ENCODE data around the gene SLAMF7. TPM values are rescaled to one million over a fixed set of nuclear protein-coding genes. Genes with fewer than 3 reads are reported as not detected.
"Not testable (repeated sequence)": the region's sequence is repeated elsewhere in the genome, so short reads cannot be mapped to it uniquely, and the experiment has no call there.

The SLAMF7 gene
- total RNA-seq, 1 donor from 2014 or later, result 0.56 TPM

DNA sequence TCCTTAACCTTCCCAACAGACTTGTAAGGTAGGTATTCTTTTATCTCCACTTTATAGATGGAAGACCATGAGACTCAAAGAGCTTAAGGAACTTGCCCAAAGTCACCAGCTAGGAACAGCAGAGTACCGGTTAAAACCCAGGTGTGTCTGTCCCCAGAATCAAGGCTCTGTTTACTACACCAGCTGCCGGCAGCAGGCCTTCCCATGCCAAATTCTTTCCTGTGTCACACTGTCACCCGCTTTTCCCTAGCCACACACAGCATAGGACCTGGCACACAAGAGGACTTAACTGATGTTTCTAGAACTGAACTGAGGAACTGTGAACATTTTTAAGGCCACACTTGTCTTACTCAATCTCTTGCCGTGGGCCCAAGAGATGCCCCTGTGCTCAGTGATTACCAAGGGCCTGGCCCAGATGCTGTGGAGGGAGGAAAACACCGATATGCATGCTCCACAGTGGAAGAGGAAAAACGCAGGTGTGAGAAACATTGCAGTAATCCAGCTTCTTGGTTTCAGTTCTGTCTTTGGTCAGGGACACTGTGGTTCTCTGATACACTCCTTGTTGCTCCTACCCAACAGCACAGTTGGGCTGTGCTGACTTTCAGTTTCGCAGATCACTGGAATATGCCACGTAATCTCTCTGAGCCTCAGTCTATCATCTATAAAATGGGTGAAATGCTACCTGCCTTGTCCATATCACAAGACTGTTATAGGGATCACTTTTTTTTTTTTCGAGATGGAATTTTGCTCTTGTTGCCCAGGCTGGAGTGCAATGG lies 43.1 kb downstream of the SLAMF7 start:
- H3K27ac Mint-ChIP-seq (ENCODE audit: unreplicated experiment), result no peak overlapping the region

DNA sequence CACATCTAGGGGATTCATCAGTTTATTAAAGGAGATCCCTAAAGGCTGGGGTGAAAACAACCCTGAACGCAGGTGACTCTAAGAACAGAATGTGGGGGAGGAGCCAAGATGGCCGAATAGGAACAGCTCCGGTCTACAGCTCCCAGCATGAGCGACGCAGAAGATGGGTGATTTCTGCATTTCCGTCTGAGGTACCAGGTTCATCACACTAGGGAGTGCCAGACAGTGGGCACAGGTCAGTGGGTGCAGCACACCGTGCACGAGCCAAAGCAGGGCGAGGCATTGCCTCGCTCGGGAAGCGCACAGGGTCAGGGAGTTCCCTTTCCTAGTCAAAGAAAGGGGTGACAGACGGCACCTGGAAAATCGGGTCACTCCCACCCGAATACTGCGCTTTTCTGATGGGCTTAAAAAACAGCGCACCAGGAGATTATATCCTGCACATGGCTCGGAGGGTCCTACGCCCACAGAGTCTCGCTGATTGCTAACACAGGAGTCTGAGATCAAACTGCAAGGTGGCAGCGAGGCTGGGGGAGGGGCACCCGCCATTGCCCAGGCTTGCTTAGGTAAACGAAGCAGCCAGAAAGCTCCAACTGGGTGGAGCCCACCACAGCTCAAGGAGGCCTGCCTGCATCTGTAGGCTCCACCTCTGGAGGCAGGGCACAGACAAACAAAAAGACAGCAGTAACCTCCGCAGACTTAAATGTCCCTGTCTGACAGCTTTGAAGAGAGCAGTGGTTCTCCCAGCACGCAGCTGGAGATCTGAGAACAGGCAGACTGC lies 44.1 kb downstream of the SLAMF7 start:
- H3K4me1 Mint-ChIP-seq (ENCODE audit: unreplicated experiment); H3K4me3 Mint-ChIP-seq (ENCODE audit: unreplicated experiment); H3K9me3 Mint-ChIP-seq (ENCODE audit: unreplicated experiment): not testable (repeated sequence)

More for the DNA sequence above, 43.1 kb downstream of the SLAMF7 start:
- H3K4me1 Mint-ChIP-seq (ENCODE audit: unreplicated experiment), result peaks cover 6% of the 10 kb centered on the region
- H3K4me3 Mint-ChIP-seq (ENCODE audit: unreplicated experiment), result no peak overlapping the region
- H3K9me3 Mint-ChIP-seq (ENCODE audit: unreplicated experiment), result no peaks in the 10 kb centered on the region
- H3K36me3 Mint-ChIP-seq (ENCODE audit: low read depth, unreplicated experiment), result no peaks in the 10 kb centered on the region
- H3K27me3 Mint-ChIP-seq (ENCODE audit: unreplicated experiment), result peaks cover 2% of the 10 kb centered on the region
- TF ChIP-seq, protein P1, sequence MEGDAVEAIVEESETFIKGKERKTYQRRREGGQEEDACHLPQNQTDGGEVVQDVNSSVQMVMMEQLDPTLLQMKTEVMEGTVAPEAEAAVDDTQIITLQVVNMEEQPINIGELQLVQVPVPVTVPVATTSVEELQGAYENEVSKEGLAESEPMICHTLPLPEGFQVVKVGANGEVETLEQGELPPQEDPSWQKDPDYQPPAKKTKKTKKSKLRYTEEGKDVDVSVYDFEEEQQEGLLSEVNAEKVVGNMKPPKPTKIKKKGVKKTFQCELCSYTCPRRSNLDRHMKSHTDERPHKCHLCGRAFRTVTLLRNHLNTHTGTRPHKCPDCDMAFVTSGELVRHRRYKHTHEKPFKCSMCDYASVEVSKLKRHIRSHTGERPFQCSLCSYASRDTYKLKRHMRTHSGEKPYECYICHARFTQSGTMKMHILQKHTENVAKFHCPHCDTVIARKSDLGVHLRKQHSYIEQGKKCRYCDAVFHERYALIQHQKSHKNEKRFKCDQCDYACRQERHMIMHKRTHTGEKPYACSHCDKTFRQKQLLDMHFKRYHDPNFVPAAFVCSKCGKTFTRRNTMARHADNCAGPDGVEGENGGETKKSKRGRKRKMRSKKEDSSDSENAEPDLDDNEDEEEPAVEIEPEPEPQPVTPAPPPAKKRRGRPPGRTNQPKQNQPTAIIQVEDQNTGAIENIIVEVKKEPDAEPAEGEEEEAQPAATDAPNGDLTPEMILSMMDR (IDR thresholded peaks at IDR 0.05; ENCODE audit: unreplicated experiment), result no peak
- DNase-seq (ENCODE audit: low spot score), result no peak

DNA sequence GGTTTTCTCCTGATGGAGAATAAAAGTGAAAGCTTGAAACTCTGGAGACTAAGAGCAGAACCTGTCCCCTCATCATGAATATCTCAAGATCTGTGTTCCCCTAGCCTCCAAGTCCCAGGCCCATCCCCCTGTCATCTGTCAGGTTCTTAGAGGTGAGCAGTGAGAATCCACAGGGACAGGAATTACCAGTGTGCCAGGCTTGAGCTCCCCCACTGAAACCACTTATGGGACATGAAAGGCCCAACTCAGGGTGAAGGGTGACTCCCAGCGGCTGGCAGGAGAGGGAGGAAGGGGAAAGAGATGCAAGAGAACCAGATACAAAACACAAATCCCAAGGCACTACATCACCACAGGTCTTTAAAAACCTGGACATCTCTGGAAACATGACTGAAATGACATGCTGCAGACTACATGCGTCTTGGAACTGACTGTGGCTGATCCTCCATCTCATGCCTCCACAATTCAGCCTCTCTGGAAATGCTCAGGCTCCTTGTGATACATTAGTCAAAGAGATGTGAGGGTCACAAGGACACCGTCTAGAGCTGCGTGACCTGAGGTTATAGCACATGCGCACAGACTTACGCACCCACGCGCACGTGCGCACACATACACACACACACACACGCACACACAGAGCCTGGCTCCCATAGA lies 50.1 kb downstream of the SLAMF7 start:
- Mint-ChIP-seq H3K9me3 (ENCODE audit: unreplicated experiment) (no peaks in the 10 kb centered on the region), H3K27me3 (ENCODE audit: unreplicated experiment) (peaks cover 2% of the 10 kb centered on the region), H3K4me1 (ENCODE audit: unreplicated experiment) (peaks cover 2% of the 10 kb centered on the region), H3K36me3 (ENCODE audit: low read depth, unreplicated experiment) (no peaks in the 10 kb centered on the region), H3K27ac (ENCODE audit: unreplicated experiment) (no peak overlapping the region), H3K4me3 (ENCODE audit: unreplicated experiment) (no peak overlapping the region)
- DNase-seq (ENCODE audit: low spot score), result no peak
- TF ChIP-seq, protein P1 (IDR thresholded peaks at IDR 0.05; ENCODE audit: unreplicated experiment), result no peak

More for the DNA sequence above, 44.1 kb downstream of the SLAMF7 start:
- H3K27me3 Mint-ChIP-seq (ENCODE audit: unreplicated experiment); H3K36me3 Mint-ChIP-seq (ENCODE audit: low read depth, unreplicated experiment); H3K27ac Mint-ChIP-seq (ENCODE audit: unreplicated experiment); DNase-seq (ENCODE audit: low spot score): not testable (repeated sequence)

DNA sequence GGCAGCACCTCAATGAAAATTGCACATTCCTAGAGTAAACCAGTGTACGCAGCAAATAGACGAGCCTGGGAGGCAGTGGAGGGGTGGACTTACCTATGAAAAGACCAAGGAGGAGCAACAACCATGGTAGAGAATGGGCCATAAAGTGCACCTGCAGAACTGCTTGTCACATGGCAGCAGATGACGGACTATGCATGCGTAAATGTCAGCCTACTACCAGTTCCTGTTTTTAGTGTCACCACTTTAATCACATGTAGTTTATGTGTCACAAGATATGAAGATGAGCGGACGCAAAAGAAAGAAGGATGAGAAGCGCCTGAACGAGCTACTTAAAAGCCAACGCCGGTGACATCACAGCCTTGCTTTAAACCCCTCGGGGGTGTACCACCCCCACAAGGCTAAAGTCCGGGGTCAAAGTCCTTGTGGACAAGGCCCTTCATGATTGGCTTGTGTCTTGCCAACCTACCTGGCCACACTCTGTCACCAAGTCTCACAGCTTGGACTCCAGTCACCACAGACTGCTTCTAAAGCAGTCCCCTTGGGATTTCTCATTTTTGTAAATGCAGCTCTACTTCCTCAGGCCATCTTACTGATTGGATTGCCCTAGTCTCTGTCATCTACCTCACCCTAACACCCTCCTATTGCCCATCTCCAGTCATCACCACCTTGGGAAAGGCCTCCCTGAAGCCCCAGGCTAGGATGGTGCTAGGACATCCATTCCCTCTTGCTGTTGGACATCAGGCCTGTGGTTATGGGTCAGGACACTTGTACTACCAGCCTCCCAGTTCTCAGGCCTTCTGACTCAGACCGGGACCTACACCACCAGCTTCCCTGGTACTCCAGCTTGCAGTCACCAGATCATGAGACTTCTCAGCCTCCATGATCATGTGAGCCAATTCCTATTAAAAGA lies 50.9 kb downstream of the SLAMF7 start:
- no peak overlapping the region for H3K4me3 Mint-ChIP-seq (ENCODE audit: unreplicated experiment)
- H3K4me1 Mint-ChIP-seq (ENCODE audit: unreplicated experiment), result peaks cover 3% of the 10 kb centered on the region
- H3K27ac Mint-ChIP-seq (ENCODE audit: unreplicated experiment), result no peak overlapping the region
- TF ChIP-seq, protein P1 (IDR thresholded peaks at IDR 0.05; ENCODE audit: unreplicated experiment), result no peak
- H3K27me3 Mint-ChIP-seq (ENCODE audit: unreplicated experiment), result peaks cover 3% of the 10 kb centered on the region
- no peaks in the 10 kb centered on the region for H3K9me3 Mint-ChIP-seq (ENCODE audit: unreplicated experiment)
- no peak for DNase-seq (ENCODE audit: low spot score)
- no peaks in the 10 kb centered on the region for H3K36me3 Mint-ChIP-seq (ENCODE audit: low read depth, unreplicated experiment)

DNA sequence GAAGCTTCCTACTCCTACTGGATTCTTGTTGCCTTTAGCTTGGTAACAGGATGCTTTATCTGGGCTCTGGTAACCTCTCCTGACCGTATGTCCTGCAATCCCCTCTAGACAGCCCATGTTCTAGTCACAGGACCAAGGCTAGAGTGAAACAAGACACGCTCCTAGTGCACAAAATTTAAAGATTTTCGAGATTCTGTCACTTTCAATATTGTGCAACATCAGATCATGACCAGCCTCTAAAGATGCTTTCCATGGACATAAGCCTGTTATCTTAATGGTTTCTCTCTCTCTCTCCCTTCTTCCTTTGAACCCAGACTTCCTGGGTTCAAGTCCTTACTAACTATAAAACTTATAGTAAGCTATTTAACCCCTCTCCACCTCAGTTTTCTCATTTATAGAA lies 55.3 kb downstream of the SLAMF7 start:
- TF ChIP-seq, protein P1 (IDR thresholded peaks at IDR 0.05; ENCODE audit: unreplicated experiment), result no peak
- DNase-seq (ENCODE audit: low spot score), result no peak

More for the DNA sequence above, 55.3 kb downstream of the SLAMF7 start:
- Mint-ChIP-seq H3K4me1 (ENCODE audit: unreplicated experiment) (peaks cover 3% of the 10 kb centered on the region), H3K27me3 (ENCODE audit: unreplicated experiment) (peaks cover 3% of the 10 kb centered on the region), H3K36me3 (ENCODE audit: low read depth, unreplicated experiment) (no peaks in the 10 kb centered on the region), H3K9me3 (ENCODE audit: unreplicated experiment) (no peaks in the 10 kb centered on the region), H3K4me3 (ENCODE audit: unreplicated experiment) (no peak overlapping the region), H3K27ac (ENCODE audit: unreplicated experiment) (no peak overlapping the region)

All from endothelial cell (in vitro differentiated cells).